ENCODE results near the gene APBB2.

DNA sequence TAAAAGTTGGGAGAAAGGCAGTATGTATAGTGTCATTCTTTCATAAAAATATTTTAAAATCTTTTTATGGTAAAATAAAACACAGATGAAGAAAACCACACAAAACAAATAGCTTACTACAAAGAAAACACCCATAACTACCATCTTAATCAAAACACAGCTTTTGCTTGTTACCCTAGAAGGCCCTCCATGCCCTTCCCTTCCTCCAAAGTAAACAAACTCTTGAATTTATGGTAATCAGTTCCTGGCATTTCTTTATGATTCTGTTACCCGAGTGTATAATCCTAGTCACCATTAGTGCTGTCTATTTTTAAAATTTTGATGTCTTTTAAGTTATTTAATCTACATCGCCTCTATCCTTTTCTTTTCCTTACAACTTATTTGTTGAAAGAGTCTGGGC, 170.9 kb downstream of the APBB2 start:
- TF ChIP-seq TCF12 (IDR thresholded peaks at IDR 0.05; ENCODE audit: low read depth, low read length) = no peak
- TF ChIP-seq SIN3A (IDR thresholded peaks at IDR 0.05; ENCODE audit: low read depth, low read length) = no peak
- TF ChIP-seq RELA (IDR thresholded peaks at IDR 0.05; ENCODE audit: borderline replicate concordance, partially characterized antibody) = no peak
- TF ChIP-seq, protein P1, sequence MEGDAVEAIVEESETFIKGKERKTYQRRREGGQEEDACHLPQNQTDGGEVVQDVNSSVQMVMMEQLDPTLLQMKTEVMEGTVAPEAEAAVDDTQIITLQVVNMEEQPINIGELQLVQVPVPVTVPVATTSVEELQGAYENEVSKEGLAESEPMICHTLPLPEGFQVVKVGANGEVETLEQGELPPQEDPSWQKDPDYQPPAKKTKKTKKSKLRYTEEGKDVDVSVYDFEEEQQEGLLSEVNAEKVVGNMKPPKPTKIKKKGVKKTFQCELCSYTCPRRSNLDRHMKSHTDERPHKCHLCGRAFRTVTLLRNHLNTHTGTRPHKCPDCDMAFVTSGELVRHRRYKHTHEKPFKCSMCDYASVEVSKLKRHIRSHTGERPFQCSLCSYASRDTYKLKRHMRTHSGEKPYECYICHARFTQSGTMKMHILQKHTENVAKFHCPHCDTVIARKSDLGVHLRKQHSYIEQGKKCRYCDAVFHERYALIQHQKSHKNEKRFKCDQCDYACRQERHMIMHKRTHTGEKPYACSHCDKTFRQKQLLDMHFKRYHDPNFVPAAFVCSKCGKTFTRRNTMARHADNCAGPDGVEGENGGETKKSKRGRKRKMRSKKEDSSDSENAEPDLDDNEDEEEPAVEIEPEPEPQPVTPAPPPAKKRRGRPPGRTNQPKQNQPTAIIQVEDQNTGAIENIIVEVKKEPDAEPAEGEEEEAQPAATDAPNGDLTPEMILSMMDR (IDR thresholded peaks at IDR 0.05 in 2 of 3, conservative IDR thresholded peaks at IDR 0.05 in 1 of 3; ENCODE audit: control insufficient read depth in 2 of 3, extremely low read depth in 1 of 3, insufficient read depth in 1 of 3, low read depth in 3 of 3, low read length in 3 of 3) = no peak
- TF ChIP-seq, protein P2, sequence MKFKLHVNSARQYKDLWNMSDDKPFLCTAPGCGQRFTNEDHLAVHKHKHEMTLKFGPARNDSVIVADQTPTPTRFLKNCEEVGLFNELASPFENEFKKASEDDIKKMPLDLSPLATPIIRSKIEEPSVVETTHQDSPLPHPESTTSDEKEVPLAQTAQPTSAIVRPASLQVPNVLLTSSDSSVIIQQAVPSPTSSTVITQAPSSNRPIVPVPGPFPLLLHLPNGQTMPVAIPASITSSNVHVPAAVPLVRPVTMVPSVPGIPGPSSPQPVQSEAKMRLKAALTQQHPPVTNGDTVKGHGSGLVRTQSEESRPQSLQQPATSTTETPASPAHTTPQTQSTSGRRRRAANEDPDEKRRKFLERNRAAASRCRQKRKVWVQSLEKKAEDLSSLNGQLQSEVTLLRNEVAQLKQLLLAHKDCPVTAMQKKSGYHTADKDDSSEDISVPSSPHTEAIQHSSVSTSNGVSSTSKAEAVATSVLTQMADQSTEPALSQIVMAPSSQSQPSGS (IDR thresholded peaks at IDR 0.05; ENCODE audit: low read length) = no peak
- TF ChIP-seq TAF1 (IDR thresholded peaks at IDR 0.05; ENCODE audit: borderline replicate concordance, low read depth, low read length) = no peak
